ENCODE measurements around the gene MAP3K10. TPM values are rescaled to one million over a fixed set of nuclear protein-coding genes. Genes with fewer than 3 reads are reported as not detected.
A peak's percentile ranks its signal among the peaks of the same experiment; 100 is the strongest.
"Not testable (repeated sequence)": the region's sequence is repeated elsewhere in the genome, so short reads cannot be mapped to it uniquely, and the experiment has no call there.

Gene MAP3K10
- total and polyA plus RNA-seq, 4 experiments from 2014 or later, result 2.0 to 30.2 (median 28.4) TPM; not detected in 1

DNA sequence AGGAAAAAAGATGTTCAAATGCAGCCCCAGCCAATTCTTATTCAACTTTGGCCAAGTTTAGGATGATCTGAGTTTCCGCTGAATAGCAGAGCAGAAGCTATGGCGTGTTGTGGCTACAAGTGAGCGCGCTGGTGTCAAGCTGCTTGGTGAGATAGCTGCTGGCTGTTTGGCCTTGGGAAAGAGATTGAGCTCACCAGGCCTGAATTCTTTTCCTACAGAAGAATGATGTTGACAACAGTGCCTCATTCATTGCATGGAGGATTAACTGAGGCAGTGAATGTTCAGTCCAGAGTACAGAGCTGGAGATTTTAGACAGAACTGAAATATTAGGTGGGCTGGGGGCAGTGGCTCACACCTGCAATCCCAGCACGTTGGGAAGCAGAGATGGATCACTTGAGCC, 31.5 kb upstream of the MAP3K10 start:
- CTCF ChIA-PET (ENCODE audit: partially characterized antibody), result interaction anchor here (1.1 to 2.8 kb wide), 2 partner anchors 10 to 20 kb away, joined by 4 to 10 read pairs; no protein-coding TSS in a partner anchor

DNA sequence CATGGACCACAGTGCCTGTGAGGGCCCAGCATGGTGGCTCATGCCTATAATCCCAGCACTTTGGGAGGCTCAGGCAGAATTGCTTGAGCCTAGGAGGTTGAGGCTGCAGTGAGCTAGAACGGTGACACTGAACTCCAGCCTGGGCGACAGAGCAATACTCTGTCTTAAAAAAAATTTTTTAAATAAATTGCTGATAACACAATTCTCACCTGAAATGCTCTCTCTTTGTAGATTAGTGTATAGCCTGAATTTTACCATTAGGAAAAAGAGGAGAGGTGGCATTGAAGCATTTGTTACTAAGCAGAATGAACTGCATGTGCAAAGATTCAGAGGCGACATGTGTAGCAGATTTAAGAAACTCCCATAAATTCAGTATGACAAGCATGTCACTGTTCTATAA, 29.1 kb upstream of the MAP3K10 start:
- Mint-ChIP-seq H3K4me3 (no peak overlapping the region), H3K27ac (peak overlapping the region in 3 of 7 donors; percentile 19 to 83 (median 40)), H3K27me3 (peaks cover 0 to 2% of the 10 kb centered on the region in 2 donors), H3K4me1 (peaks cover 10 to 23% (median 16%) of the 10 kb centered on the region in 4 donors), H3K36me3 (no peaks in the 10 kb centered on the region), H3K9me3 (peaks cover 0 to 11% (median 0%) of the 10 kb centered on the region in 8 donors)
- ChIA-PET POLR2A (ENCODE audit: partially characterized antibody) (no interaction called here), CTCF (ENCODE audit: partially characterized antibody) (interaction anchor here (2.8 kb wide), 1 partner anchor 22 kb away, joined by 10 read pairs; no protein-coding TSS in a partner anchor)
- DNase-seq, result no peak
- no peaks in the 10 kb centered on the region for H3K9me3 ChIP-seq (ENCODE audit: control insufficient read depth in 1 of 2, low read length in 2 of 2)
- intact Hi-C loops (cut with micrococcal nuclease), result no loop called here
- H3K4me1 ChIP-seq (ENCODE audit: insufficient read depth, low read length), result peaks cover 6% of the 10 kb centered on the region
- no peaks in the 10 kb centered on the region for H3K36me3 ChIP-seq (ENCODE audit: insufficient read depth, low read length)
- no peaks in the 10 kb centered on the region for H3K27me3 ChIP-seq (ENCODE audit: insufficient read depth, low read length)
- H3K27ac ChIP-seq (ENCODE audit: low read depth, low read length), result no peak overlapping the region
- H3K4me3 ChIP-seq (ENCODE audit: low read length in 2 of 2), result no peak overlapping the region

More for the DNA sequence above, 31.5 kb upstream of the MAP3K10 start:
- Mint-ChIP-seq H3K4me3 (no peak overlapping the region), H3K36me3 (no peaks in the 10 kb centered on the region), H3K4me1 (peaks cover 8 to 21% (median 10%) of the 10 kb centered on the region in 4 donors), H3K27ac (peak overlapping the region in 2 of 7 donors; percentile 27 to 42), H3K27me3 (no peaks in the 10 kb centered on the region), H3K9me3 (peaks cover 0 to 11% (median 0%) of the 10 kb centered on the region in 8 donors)
- no peak overlapping the region for H3K27ac ChIP-seq (ENCODE audit: low read depth, low read length)
- POLR2A ChIA-PET (ENCODE audit: partially characterized antibody), result no interaction called here
- H3K4me1 ChIP-seq (ENCODE audit: insufficient read depth, low read length), result peaks cover 6% of the 10 kb centered on the region
- no peaks in the 10 kb centered on the region for H3K36me3 ChIP-seq (ENCODE audit: insufficient read depth, low read length)
- no peaks in the 10 kb centered on the region for H3K27me3 ChIP-seq (ENCODE audit: insufficient read depth, low read length)
- DNase-seq, result no peak
- H3K4me3 ChIP-seq (ENCODE audit: low read length in 2 of 2), result no peak overlapping the region
- no peaks in the 10 kb centered on the region for H3K9me3 ChIP-seq (ENCODE audit: control insufficient read depth in 1 of 2, low read length in 2 of 2)
- intact Hi-C loops (cut with micrococcal nuclease), result no loop called here

- no peak overlapping the region for H3K27ac ChIP-seq (ENCODE audit: low read depth, low read length)
- POLR2A ChIA-PET (ENCODE audit: partially characterized antibody), result interaction anchor here (1.1 kb wide), 1 partner anchor 19 kb away, joined by 6 read pairs; no protein-coding TSS in a partner anchor
- DNase-seq, result peak in 2 of 5 donors; percentile 13 to 16
- Mint-ChIP-seq H3K4me3 (peak overlapping the region in 5 of 8 donors; percentile 7 to 75 (median 36)), H3K4me1 (peaks cover 10 to 23% (median 16%) of the 10 kb centered on the region in 4 donors), H3K27ac (peak overlapping the region in 6 of 7 donors; percentile 40 to 98 (median 86)), H3K9me3 (peaks cover 0 to 11% (median 0%) of the 10 kb centered on the region in 8 donors), H3K36me3 (no peaks in the 10 kb centered on the region), H3K27me3 (peaks cover 0 to 2% of the 10 kb centered on the region in 2 donors)
- no peaks in the 10 kb centered on the region for H3K27me3 ChIP-seq (ENCODE audit: insufficient read depth, low read length)
- no peak overlapping the region for H3K4me3 ChIP-seq (ENCODE audit: low read length in 2 of 2)
- H3K9me3 ChIP-seq (ENCODE audit: control insufficient read depth in 1 of 2, low read length in 2 of 2), result no peaks in the 10 kb centered on the region
- H3K4me1 ChIP-seq (ENCODE audit: insufficient read depth, low read length), result peaks cover 6% of the 10 kb centered on the region
- CTCF ChIA-PET (ENCODE audit: partially characterized antibody), result interaction anchor here (0.8 to 3.1 kb wide), 2 partner anchors 22 to 31 kb away, joined by 3 to 45 read pairs; no protein-coding TSS in a partner anchor
- intact Hi-C loops (cut with micrococcal nuclease), result no loop called here
- no peaks in the 10 kb centered on the region for H3K36me3 ChIP-seq (ENCODE audit: insufficient read depth, low read length)
These were observed 27.6 kb upstream of the MAP3K10 start for GRCh38 chr19:40163541-40164129.

DNA sequence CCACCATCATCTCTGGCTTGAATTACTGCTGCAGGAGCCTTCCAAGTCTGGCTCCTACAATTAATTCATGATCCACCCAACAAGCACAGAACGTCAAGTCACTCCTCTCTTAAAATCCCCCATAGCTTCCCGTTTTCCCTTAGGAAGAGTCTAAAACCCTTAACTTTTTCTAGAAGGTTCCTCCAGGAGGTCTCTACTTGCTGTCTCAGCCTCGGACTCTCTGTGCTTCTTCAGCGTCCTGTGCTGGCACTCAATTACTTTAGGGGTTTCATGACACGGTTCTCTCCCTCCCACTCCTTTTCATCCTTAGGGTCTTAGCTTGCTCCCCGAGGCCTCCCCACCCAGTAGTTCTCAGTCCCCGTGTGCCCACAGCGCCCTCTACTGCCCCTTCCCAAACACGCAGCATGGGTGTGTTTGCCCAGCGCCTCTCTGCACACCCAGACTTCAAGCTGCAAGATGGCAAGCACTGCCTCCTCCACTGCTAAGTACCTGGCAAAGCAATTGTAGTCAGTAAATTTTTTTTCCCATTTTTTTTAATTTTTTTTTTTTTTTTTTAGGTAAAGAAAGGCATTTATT, 25.8 kb upstream of the MAP3K10 start:
- peaks cover 10 to 23% (median 16%) of the 10 kb centered on the region in 4 donors for H3K4me1 Mint-ChIP-seq
- H3K9me3 Mint-ChIP-seq, result peaks cover 0 to 11% (median 0%) of the 10 kb centered on the region in 8 donors
- intact Hi-C loops (cut with micrococcal nuclease), result loop anchor here (1.0 kb wide), 1 partner anchor 25 kb away; no protein-coding TSS in a partner anchor

DNA sequence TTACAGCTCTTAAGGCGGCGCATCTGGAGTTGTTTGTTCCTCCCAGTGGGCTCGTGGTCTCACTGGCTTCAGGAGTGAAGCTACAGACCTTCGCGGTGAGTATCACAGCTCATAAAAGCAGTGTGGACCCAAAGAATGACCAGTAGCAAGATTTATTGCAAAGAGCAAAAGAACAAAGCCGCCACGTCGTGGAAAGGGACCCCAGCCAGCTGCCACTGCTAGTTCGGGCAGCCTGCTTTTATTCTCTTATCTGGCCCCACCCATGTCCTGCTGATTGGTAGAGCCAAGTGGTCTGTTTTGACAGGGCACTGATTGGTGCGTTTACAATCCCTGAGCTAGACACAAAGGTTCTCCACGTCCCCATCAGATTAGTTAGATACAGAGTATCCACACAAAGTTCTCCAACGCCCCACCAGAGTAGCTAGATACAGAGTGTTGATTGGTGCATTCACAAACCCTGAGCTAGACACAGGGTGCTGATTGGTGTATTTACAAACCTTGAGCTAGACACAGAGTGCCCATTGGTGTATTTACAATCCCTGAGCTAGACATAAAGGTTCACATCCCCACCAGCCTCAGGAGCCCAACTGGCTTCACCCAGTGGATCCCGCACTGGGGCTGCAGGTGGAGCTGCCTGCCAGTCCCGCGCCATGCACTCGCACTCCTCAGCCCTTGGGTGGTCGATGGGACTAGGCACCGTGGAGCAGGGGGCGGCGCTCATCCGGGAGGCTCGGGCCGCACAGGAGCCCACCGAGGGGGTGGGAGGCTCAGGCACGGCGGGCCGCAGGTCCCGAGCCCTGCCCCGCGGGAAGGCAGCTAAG, 21.5 kb upstream of the MAP3K10 start:
- H3K27me3 Mint-ChIP-seq; H3K27ac ChIP-seq (ENCODE audit: low read depth, low read length); intact Hi-C loops (cut with micrococcal nuclease); H3K36me3 ChIP-seq (ENCODE audit: insufficient read depth, low read length); H3K4me1 Mint-ChIP-seq; H3K9me3 ChIP-seq (ENCODE audit: control insufficient read depth in 1 of 2, low read length in 2 of 2); H3K4me1 ChIP-seq (ENCODE audit: insufficient read depth, low read length); POLR2A ChIA-PET (ENCODE audit: partially characterized antibody); DNase-seq; H3K36me3 Mint-ChIP-seq; H3K4me3 Mint-ChIP-seq; H3K4me3 ChIP-seq (ENCODE audit: low read length in 2 of 2); H3K27ac Mint-ChIP-seq; H3K9me3 Mint-ChIP-seq; H3K27me3 ChIP-seq (ENCODE audit: insufficient read depth, low read length): not testable (repeated sequence)
- CTCF ChIA-PET (ENCODE audit: partially characterized antibody), result interaction anchor here (0.9 to 2.7 kb wide), 2 partner anchors 10 to 29 kb away, joined by 4 to 7 read pairs; no protein-coding TSS in a partner anchor

More for the DNA sequence above, 25.8 kb upstream of the MAP3K10 start:
- H3K27ac ChIP-seq (ENCODE audit: low read depth, low read length), result no peak overlapping the region
- H3K4me3 ChIP-seq (ENCODE audit: low read length in 2 of 2), result no peak overlapping the region
- peak overlapping the region in 5 of 7 donors; percentile 38 to 79 (median 66) for H3K27ac Mint-ChIP-seq
- ChIA-PET POLR2A (ENCODE audit: partially characterized antibody) (no interaction called here), CTCF (ENCODE audit: partially characterized antibody) (interaction anchor here (0.7 to 3.1 kb wide), 13 partner anchors 9 to 372 kb away, joined by 3 to 45 read pairs (median 5); partner anchors contain the start of gene PSMC4)
- H3K27me3 ChIP-seq (ENCODE audit: insufficient read depth, low read length), result no peaks in the 10 kb centered on the region
- no peaks in the 10 kb centered on the region for H3K36me3 Mint-ChIP-seq
- H3K4me3 Mint-ChIP-seq, result peak overlapping the region in 1 of 8 donors; percentile 0
- no peaks in the 10 kb centered on the region for H3K36me3 ChIP-seq (ENCODE audit: insufficient read depth, low read length)
- no peaks in the 10 kb centered on the region for H3K9me3 ChIP-seq (ENCODE audit: control insufficient read depth in 1 of 2, low read length in 2 of 2)
- H3K4me1 ChIP-seq (ENCODE audit: insufficient read depth, low read length), result peaks cover 6% of the 10 kb centered on the region
- peaks cover 0 to 2% of the 10 kb centered on the region in 2 donors for H3K27me3 Mint-ChIP-seq
- peak in 4 of 5 donors; percentile 21 to 51 (median 41) for DNase-seq

DNA sequence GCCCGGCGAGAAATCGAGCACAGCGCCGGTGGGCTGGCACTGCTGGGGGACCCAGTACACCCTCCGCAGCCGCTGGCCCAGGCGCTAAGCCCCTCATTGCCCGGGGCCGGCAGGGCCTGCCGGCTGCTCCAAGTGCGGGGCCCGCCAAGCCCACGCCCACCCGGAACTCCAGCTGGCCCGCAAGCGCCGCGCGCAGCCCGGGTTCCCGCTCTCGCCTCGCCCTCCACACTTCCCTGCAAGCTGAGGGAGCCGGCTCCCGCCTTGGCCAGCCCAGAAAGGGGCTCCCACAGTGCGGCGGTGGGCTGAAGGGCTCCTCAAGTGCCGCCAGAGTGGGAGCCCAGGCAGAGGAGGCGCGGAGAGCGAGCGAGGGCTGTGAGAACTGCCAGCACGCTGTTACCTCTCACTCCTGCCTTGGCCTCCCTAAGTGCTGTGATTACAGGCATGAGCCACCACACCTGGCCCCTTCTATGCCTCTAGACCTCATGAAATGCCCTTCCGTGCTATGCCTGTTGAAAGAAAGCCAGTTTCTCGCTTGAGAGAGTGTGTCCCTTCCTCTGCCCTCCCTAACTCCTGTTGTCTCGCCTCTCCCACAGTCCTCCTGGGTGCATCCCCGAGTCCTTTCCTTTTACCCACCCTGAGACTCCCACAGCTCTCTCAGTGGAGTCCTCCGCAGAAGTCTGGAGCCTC, 20.8 kb upstream of the MAP3K10 start:
- peak overlapping the region in 1 of 7 donors; percentile 42 for H3K27ac Mint-ChIP-seq
- POLR2A ChIA-PET (ENCODE audit: partially characterized antibody), result not testable (repeated sequence)

More for the DNA sequence above, 20.8 kb upstream of the MAP3K10 start:
- H3K4me3 ChIP-seq (ENCODE audit: low read length in 2 of 2); H3K9me3 Mint-ChIP-seq; H3K4me3 Mint-ChIP-seq; H3K36me3 ChIP-seq (ENCODE audit: insufficient read depth, low read length); H3K4me1 ChIP-seq (ENCODE audit: insufficient read depth, low read length); H3K27ac ChIP-seq (ENCODE audit: low read depth, low read length); DNase-seq; H3K27me3 ChIP-seq (ENCODE audit: insufficient read depth, low read length); H3K9me3 ChIP-seq (ENCODE audit: control insufficient read depth in 1 of 2, low read length in 2 of 2); H3K36me3 Mint-ChIP-seq; intact Hi-C loops (cut with micrococcal nuclease); H3K27me3 Mint-ChIP-seq; H3K4me1 Mint-ChIP-seq: not testable (repeated sequence)
- CTCF ChIA-PET (ENCODE audit: partially characterized antibody), result interaction anchor here (0.9 to 2.7 kb wide), 2 partner anchors 10 to 30 kb away, joined by 4 to 7 read pairs; no protein-coding TSS in a partner anchor
